Loucy (cell line): ENCODE measurements around the gene MRM2.
A peak's percentile ranks its signal among the peaks of the same experiment; 100 is the strongest.

Experiments used
- H2AFZ ChIP-seq: fragments of 200-600 bp; sonication (generic); 2 replicates; pipeline ENCODE4 v1.6.0; 2016; ENCODE audit warnings: antibody characterized with exemption, mild to moderate bottlenecking, low read length, moderate library complexity
- H3F3A ChIP-seq: fragments of 200-600 bp; 2 replicates; pipeline ENCODE4 v1.6.0; 2016; ENCODE audit warnings: antibody characterized with exemption, low read depth, mild to moderate bottlenecking
- H3K27me3 ChIP-seq: fragments of 200-600 bp; sonication (generic); 2 replicates; pipeline ENCODE4 v1.6.1; 2014; ENCODE audit warnings: low read length, mild to moderate bottlenecking; ENCODE audit not compliant: insufficient read depth, poor library complexity, severe bottlenecking
- H3K36me3 ChIP-seq: fragments of 200-600 bp; sonication (generic); 2 replicates; pipeline ENCODE4 v1.6.1; 2016; ENCODE audit warnings: low read length; ENCODE audit not compliant: insufficient read depth
- H3K4me1 ChIP-seq: fragments of 200-600 bp; sonication (generic); 2 replicates; pipeline ENCODE4 v1.5.1; 2014; ENCODE audit warnings: low read length, mild to moderate bottlenecking; ENCODE audit not compliant: insufficient read depth, poor library complexity, severe bottlenecking
- H3K4me2 ChIP-seq: fragments of 200-600 bp; sonication (generic); 2 replicates; pipeline ENCODE4 v1.6.0; 2014; ENCODE audit warnings: antibody characterized with exemption, low read length, low read depth, mild to moderate bottlenecking; ENCODE audit not compliant: poor library complexity, severe bottlenecking
- H3K4me3 ChIP-seq: fragments of 200-600 bp; sonication (generic); 2 replicates; pipeline ENCODE4 v1.5.1; 2014; ENCODE audit warnings: low read length, mild to moderate bottlenecking, mixed read lengths; ENCODE audit not compliant: poor library complexity, severe bottlenecking
- H3K79me2 ChIP-seq: fragments of 200-600 bp; sonication (generic); 2 replicates; pipeline ENCODE4 v1.6.1; 2014; ENCODE audit warnings: low read length; ENCODE audit not compliant: insufficient read depth
- H3K9ac ChIP-seq: fragments of 200-600 bp; sonication (generic); 2 replicates; pipeline ENCODE4 v1.6.0; 2014; ENCODE audit warnings: mild to moderate bottlenecking, low read depth, low read length, moderate library complexity; ENCODE audit not compliant: poor library complexity, severe bottlenecking
- H3K9me2 ChIP-seq: fragments of 200-600 bp; sonication (generic); replicated peaks from 2 replicates; pipeline ENCODE4 v1.6.1; 2016; ENCODE audit warnings: low read depth, low read length, mixed read lengths
- H3K9me3 ChIP-seq: fragments of 200-600 bp; sonication (generic); 2 replicates; pipeline ENCODE4 v1.6.1; 2014; ENCODE audit warnings: mild to moderate bottlenecking, antibody characterized with exemption, low read length, low read depth; ENCODE audit not compliant: insufficient read depth
- H4K20me1 ChIP-seq: fragments of 200-600 bp; sonication (generic); 2 replicates; pipeline ENCODE4 v1.6.0; 2014; ENCODE audit warnings: antibody characterized with exemption, low read length, mild to moderate bottlenecking; ENCODE audit not compliant: insufficient read depth, poor library complexity, severe bottlenecking
- CTCF ChIP-seq: fragments of 200-600 bp; sonication (generic); conservative IDR thresholded peaks from 2 replicates; pipeline ENCODE4 v1.5.1; 2014; ENCODE audit warnings: mild to moderate bottlenecking, antibody characterized with exemption, low read length
- EZH2phosphoT487 ChIP-seq: fragments of 200-600 bp; IDR thresholded peaks from 2 replicates; pipeline ENCODE4 v1.6.1; 2018; ENCODE audit warnings: antibody characterized with exemption, mild to moderate bottlenecking, moderate library complexity, borderline replicate concordance

Gene MRM2

GRCh38 chr7:2237109-2237602 is 4.8 kb downstream of the MRM2 start:
- H3K4me2 ChIP-seq: no peak overlapping the region
- H3K36me3 ChIP-seq: peaks cover 23% of the 10 kb centered on the region; the same call in 1 of the 2 replicates
- peaks cover 9% of the 10 kb centered on the region; the same call in 1 of the 2 replicates for H3F3A ChIP-seq
- H3K27me3 ChIP-seq: no peaks in the 10 kb centered on the region
- no peak overlapping the region for H3K4me3 ChIP-seq
- peaks cover 22% of the 10 kb centered on the region for H4K20me1 ChIP-seq
- no peaks in the 10 kb centered on the region for H3K9me3 ChIP-seq
- H3K4me1 ChIP-seq: peaks cover 18% of the 10 kb centered on the region
- no peaks in the 10 kb centered on the region for H3K9me2 ChIP-seq
- H3K79me2 ChIP-seq: peaks cover 37% of the 10 kb centered on the region
- H2AFZ ChIP-seq: no peak overlapping the region
- H3K9ac ChIP-seq: peak overlapping the region; percentile 34
- no peak for TF ChIP-seq CTCF
- no peak for TF ChIP-seq EZH2phosphoT487

- peaks cover 28% of the 10 kb centered on the region; the same call in 1 of the 2 replicates for H3K36me3 ChIP-seq
- no peak overlapping the region for H2AFZ ChIP-seq
- H3K9me3 ChIP-seq: no peaks in the 10 kb centered on the region
- H3K4me2 ChIP-seq: no peak overlapping the region
- H3F3A ChIP-seq: peaks cover 9% of the 10 kb centered on the region; the same call in 1 of the 2 replicates
- H3K79me2 ChIP-seq: peaks cover 38% of the 10 kb centered on the region
- H3K27me3 ChIP-seq: no peaks in the 10 kb centered on the region
- no peaks in the 10 kb centered on the region for H3K9me2 ChIP-seq
- H4K20me1 ChIP-seq: peaks cover 19% of the 10 kb centered on the region
- H3K4me3 ChIP-seq: no peak overlapping the region
- TF ChIP-seq EZH2phosphoT487 (no peak), CTCF (no peak)
- H3K9ac ChIP-seq: no peak overlapping the region
- H3K4me1 ChIP-seq: peaks cover 25% of the 10 kb centered on the region
Observed at GRCh38 chr7:2233926-2234325, 8.1 kb downstream of the MRM2 start.

- Histone ChIP-seq H3K4me2 (peak within 1 kb of the TSS; percentile 93), H3K9ac (peak within 1 kb of the TSS; percentile 94), H3K4me3 (peak within 1 kb of the TSS; percentile 96), H3K9me3 (no peaks in the 10 kb centered on the region), H3F3A (peaks cover 9% of the 10 kb centered on the region; the same call in 1 of the 2 replicates), H3K9me2 (no peaks in the 10 kb centered on the region), H3K36me3 (peaks cover 22% of the 10 kb centered on the region; the same call in 1 of the 2 replicates), H3K4me1 (peaks cover 25% of the 10 kb centered on the region), H4K20me1 (peaks cover 19% of the 10 kb centered on the region), H2AFZ (peak within 1 kb of the TSS; percentile 88), H3K27me3 (no peaks in the 10 kb centered on the region), H3K79me2 (peaks cover 41% of the 10 kb centered on the region)
- no peak for TF ChIP-seq CTCF
- TF ChIP-seq EZH2phosphoT487: no peak
Observed at GRCh38 chr7:2232766-2233520, 9.1 kb downstream of the MRM2 start, which contains the start of gene MAD1L1. Gene MAD1L1, minus strand, starts transcription at chr7:2232945. Its CDS starts 2,812 bp downstream, at chr7:2230133.
